Activated T-helper 17 cell treated with anti-CD3 and anti-CD28 coated beads, Interleukin-2, amount 50 U/mL, for 72 hours (primary cell): Measurements from ENCODE around the gene ATP5ME. TPM values are rescaled to one million over a fixed set of nuclear protein-coding genes. Genes with fewer than 3 reads are reported as not detected.
A peak's percentile ranks its signal among the peaks of the same experiment; 100 is the strongest.

Source experiments
- ATAC-seq: fragments of 150-1000 bp; cut with Tn5 transposase; replicated peaks from 2 replicates; pipeline ENCODE4 v1.10.0; 2021; ENCODE audit warnings: mild to moderate bottlenecking, moderate library complexity
- H3K27ac Mint-ChIP-seq: one replicate; pipeline ENCODE4 v1.8.0; 2022; ENCODE audit warnings: mixed read lengths
- H3K27me3 Mint-ChIP-seq: one replicate; pipeline ENCODE4 v1.8.0; 2022; ENCODE audit warnings: mixed read lengths
- H3K36me3 Mint-ChIP-seq: one replicate; pipeline ENCODE4 v1.8.0; 2022; ENCODE audit warnings: low read depth, mild to moderate bottlenecking, mixed read lengths
- H3K4me1 Mint-ChIP-seq: one replicate; pipeline ENCODE4 v1.8.0; 2022; ENCODE audit warnings: mixed read lengths
- H3K4me3 Mint-ChIP-seq: one replicate; pipeline ENCODE4 v1.8.0; 2022; ENCODE audit warnings: mild to moderate bottlenecking, mixed read lengths
- H3K9me3 Mint-ChIP-seq: one replicate; pipeline ENCODE4 v1.8.0; 2022; ENCODE audit warnings: mixed read lengths
- total RNA-seq, 2 donors: library from RNA; stranded (reverse); gene quantifications; one replicate each; pipeline ENCODE4 v1.2.3, GENCODE V29; 2022

The ATP5ME gene
- total RNA-seq, 2 donors from 2014 or later = 96.5 to 210 TPM

DNA sequence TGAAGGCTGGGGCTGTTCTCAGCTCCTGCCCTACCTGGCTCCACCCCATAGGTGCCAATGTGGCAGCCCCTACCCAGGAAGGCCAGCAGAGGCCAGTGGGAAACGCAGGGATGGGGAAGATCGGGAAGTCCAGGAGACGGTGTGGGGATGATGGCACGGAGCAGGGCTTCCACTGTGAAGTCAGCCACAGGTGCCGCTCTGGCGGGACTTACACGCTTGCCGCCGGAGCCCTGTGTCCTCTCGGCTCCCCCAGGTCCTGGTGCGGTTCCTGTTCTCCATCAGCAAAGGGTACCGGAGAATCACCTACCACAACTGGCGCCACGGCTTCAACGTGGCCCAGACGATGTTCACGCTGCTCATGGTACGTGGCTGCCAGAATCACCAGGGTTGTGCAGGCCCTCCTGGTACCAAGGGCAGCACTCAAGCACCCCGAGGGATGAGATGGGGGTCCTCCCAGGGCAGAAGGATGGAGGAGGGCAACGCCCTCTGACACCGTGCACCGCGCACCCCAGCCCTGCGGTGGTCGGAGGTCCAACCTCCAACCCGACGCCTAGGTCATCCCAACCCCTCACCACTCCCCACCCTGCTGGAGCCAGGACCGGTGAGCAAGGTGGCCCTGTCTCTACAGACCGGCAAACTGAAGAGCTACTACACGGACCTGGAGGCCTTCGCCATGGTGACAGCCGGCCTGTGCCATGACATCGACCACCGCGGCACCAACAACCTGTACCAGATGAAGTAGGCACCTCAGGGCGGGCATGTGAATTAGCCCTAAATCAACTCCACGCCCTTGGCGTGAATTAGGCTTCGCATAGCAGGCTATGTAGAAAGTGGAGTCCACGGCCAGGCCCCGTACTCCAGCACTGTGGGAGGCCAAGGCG, 12.0 kb downstream of the ATP5ME start:
- H3K4me3 Mint-ChIP-seq = peak overlapping the region; percentile 79
- no peaks in the 10 kb centered on the region for H3K9me3 Mint-ChIP-seq
- no peaks in the 10 kb centered on the region for H3K36me3 Mint-ChIP-seq
- no peaks in the 10 kb centered on the region for H3K4me1 Mint-ChIP-seq
- H3K27ac Mint-ChIP-seq = peak overlapping the region; percentile 84
- H3K27me3 Mint-ChIP-seq = no peaks in the 10 kb centered on the region
- no peak for ATAC-seq

- Mint-ChIP-seq H3K9me3 (no peaks in the 10 kb centered on the region), H3K4me3 (no peak overlapping the region), H3K27me3 (no peaks in the 10 kb centered on the region), H3K36me3 (no peaks in the 10 kb centered on the region), H3K27ac (no peak overlapping the region), H3K4me1 (no peaks in the 10 kb centered on the region)
- no peak for ATAC-seq
These were observed 12.8 kb downstream of the ATP5ME start for GRCh38 chr4:661231-661630.

DNA sequence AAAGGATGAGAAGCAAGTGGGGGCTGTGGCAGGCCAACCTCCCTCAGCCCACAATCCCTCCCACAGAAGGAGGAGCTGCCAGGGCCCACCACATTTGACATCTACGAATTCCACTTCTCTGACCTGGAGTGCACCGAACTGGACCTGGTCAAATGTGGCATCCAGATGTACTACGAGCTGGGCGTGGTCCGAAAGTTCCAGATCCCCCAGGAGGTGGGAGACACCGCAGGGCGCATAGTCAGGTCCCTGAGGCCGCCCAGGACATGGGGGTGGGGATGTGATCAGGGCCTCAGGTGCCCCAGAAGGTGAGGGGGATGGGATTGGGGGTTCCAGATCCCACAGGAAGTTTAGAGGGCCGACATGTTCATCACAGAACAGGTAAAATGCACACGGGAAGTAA, 13.7 kb downstream of the ATP5ME start:
- H3K4me1 Mint-ChIP-seq = no peaks in the 10 kb centered on the region
- H3K9me3 Mint-ChIP-seq = no peaks in the 10 kb centered on the region
- no peak overlapping the region for H3K4me3 Mint-ChIP-seq
- no peaks in the 10 kb centered on the region for H3K27me3 Mint-ChIP-seq
- no peak for ATAC-seq
- no peak overlapping the region for H3K27ac Mint-ChIP-seq
- no peaks in the 10 kb centered on the region for H3K36me3 Mint-ChIP-seq

- no peaks in the 10 kb centered on the region for H3K9me3 Mint-ChIP-seq
- no peaks in the 10 kb centered on the region for H3K36me3 Mint-ChIP-seq
- no peaks in the 10 kb centered on the region for H3K27me3 Mint-ChIP-seq
- H3K4me1 Mint-ChIP-seq = no peaks in the 10 kb centered on the region
- no peak for ATAC-seq
- no peak overlapping the region for H3K27ac Mint-ChIP-seq
- no peak overlapping the region for H3K4me3 Mint-ChIP-seq
These were observed 14.2 kb downstream of the ATP5ME start for GRCh38 chr4:659851-660250.

- no peak overlapping the region for H3K27ac Mint-ChIP-seq
- no peaks in the 10 kb centered on the region for H3K9me3 Mint-ChIP-seq
- H3K4me1 Mint-ChIP-seq = no peaks in the 10 kb centered on the region
- ATAC-seq = no peak
- no peak overlapping the region for H3K4me3 Mint-ChIP-seq
- H3K27me3 Mint-ChIP-seq = no peaks in the 10 kb centered on the region
- no peaks in the 10 kb centered on the region for H3K36me3 Mint-ChIP-seq
These were observed 15.1 kb downstream of the ATP5ME start for GRCh38 chr4:658681-659667.

GRCh38 chr4:657834-658667, 16.0 kb downstream of the ATP5ME start:
- no peaks in the 10 kb centered on the region for H3K9me3 Mint-ChIP-seq
- ATAC-seq = no peak
- no peaks in the 10 kb centered on the region for H3K27me3 Mint-ChIP-seq
- H3K4me1 Mint-ChIP-seq = no peaks in the 10 kb centered on the region
- no peaks in the 10 kb centered on the region for H3K36me3 Mint-ChIP-seq
- no peak overlapping the region for H3K4me3 Mint-ChIP-seq
- no peak overlapping the region for H3K27ac Mint-ChIP-seq

DNA sequence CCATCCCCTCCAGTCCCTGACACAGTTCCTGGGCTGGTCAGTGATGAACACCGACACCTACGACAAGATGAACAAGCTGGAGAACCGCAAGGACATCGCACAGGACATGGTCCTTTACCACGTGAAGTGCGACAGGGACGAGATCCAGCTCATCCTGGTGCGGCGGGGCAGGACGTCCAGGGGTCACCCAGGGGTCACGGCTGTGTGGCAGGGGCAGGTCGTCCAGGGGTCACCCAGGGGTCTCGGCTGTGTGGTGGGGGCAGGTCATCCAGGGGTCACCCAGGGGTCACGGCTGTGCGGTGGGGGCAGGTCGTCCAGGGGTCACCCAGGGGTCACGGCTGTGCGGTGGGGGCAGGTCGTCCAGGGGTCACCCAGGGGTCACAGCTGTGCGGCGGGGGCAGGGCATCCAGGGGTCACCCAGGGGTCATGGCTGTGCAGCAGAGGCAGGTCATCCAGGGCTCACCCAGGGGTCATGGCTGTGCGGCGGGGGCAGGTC, 16.7 kb downstream of the ATP5ME start:
- no peak for ATAC-seq
- Mint-ChIP-seq H3K9me3 (no peaks in the 10 kb centered on the region), H3K27ac (no peak overlapping the region), H3K36me3 (no peaks in the 10 kb centered on the region), H3K27me3 (no peaks in the 10 kb centered on the region), H3K4me1 (no peaks in the 10 kb centered on the region), H3K4me3 (no peak overlapping the region)

- Mint-ChIP-seq H3K9me3 (no peaks in the 10 kb centered on the region), H3K4me3 (no peak overlapping the region), H3K27ac (no peak overlapping the region), H3K4me1 (no peaks in the 10 kb centered on the region), H3K27me3 (no peaks in the 10 kb centered on the region), H3K36me3 (no peaks in the 10 kb centered on the region)
- no peak for ATAC-seq
These were observed 17.4 kb downstream of the ATP5ME start for GRCh38 chr4:656436-657337.

- Mint-ChIP-seq H3K27me3 (no peaks in the 10 kb centered on the region), H3K36me3 (no peaks in the 10 kb centered on the region), H3K27ac (no peak overlapping the region), H3K4me1 (no peaks in the 10 kb centered on the region), H3K9me3 (no peaks in the 10 kb centered on the region), H3K4me3 (no peak overlapping the region)
- no peak for ATAC-seq
These were observed 18.5 kb downstream of the ATP5ME start for GRCh38 chr4:655464-656151.

- Mint-ChIP-seq H3K27ac (no peak overlapping the region), H3K4me3 (no peak overlapping the region), H3K27me3 (no peaks in the 10 kb centered on the region), H3K4me1 (no peaks in the 10 kb centered on the region), H3K36me3 (no peaks in the 10 kb centered on the region), H3K9me3 (no peaks in the 10 kb centered on the region)
- no peak for ATAC-seq
These were observed 19.1 kb downstream of the ATP5ME start for GRCh38 chr4:654871-655463.

GRCh38 chr4:654503-654845, 19.6 kb downstream of the ATP5ME start:
- Mint-ChIP-seq H3K4me3 (no peak overlapping the region), H3K27me3 (no peaks in the 10 kb centered on the region), H3K27ac (no peak overlapping the region), H3K36me3 (no peaks in the 10 kb centered on the region), H3K4me1 (no peaks in the 10 kb centered on the region), H3K9me3 (no peaks in the 10 kb centered on the region)
- ATAC-seq = no peak

DNA sequence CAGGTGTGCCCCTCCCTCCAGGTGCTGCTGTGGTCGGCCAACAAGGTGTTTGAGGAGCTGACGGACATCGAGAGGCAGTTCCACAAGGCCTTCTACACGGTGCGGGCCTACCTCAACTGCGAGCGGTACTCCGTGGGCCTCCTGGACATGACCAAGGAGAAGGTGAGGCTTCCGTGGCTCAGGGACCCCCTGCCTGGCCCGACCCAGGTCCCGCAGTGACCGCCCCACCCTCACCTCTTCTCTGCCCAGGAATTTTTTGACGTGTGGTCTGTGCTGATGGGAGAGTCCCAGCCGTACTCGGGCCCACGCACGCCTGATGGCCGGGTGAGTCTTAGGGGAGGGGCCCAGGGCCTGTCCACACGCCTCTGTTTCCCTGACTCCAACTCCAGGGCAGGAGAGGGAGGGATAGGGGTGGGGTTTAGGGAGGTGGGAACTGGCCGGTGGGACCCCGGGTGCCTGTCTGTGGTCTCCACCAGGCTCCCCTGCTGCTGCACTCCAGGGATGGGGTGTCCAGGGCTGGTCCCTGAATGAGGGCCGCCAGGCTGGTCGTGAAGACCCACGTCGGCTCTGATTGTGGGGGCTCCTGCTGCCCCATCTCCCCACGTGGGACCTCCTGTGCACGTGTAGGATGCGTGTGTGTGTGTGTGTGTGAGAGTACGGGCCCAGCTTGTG, 20.1 kb downstream of the ATP5ME start:
- no peaks in the 10 kb centered on the region for H3K9me3 Mint-ChIP-seq
- H3K27ac Mint-ChIP-seq = no peak overlapping the region
- ATAC-seq = no peak
- no peaks in the 10 kb centered on the region for H3K27me3 Mint-ChIP-seq
- H3K4me1 Mint-ChIP-seq = no peaks in the 10 kb centered on the region
- H3K4me3 Mint-ChIP-seq = no peak overlapping the region
- no peaks in the 10 kb centered on the region for H3K36me3 Mint-ChIP-seq
